H54 (cell line): Measurements from ENCODE around the gene ZFYVE28.
A peak's percentile ranks its signal among the peaks of the same experiment; 100 is the strongest.
"Not testable (repeated sequence)": the region's sequence is repeated elsewhere in the genome, so short reads cannot be mapped to it uniquely, and the experiment has no call there.

Experiments used
- DNase-seq: peaks from one replicate; pipeline ENCODE4 v3.0.0; 2011; ENCODE audit warnings: low spot score, mixed read lengths; ENCODE audit not compliant: insufficient read length
- FAIRE-seq: peaks from 3 replicates; lab custom pipeline; 2011; peaks lifted over from hg19 to GRCh38; lab: Jason Lieb, UNC
- POLR2A ChIP-seq: IDR thresholded peaks from 2 replicates; pipeline ENCODE4 v1.6.1; 2011; ENCODE audit warnings: low read depth, mild to moderate bottlenecking, low read length

Gene ZFYVE28

GRCh38 chr4:2231082-2231481 is 187.4 kb downstream of the ZFYVE28 start:
- FAIRE-seq, result no peak
- no peak for TF ChIP-seq POLR2A
- DNase-seq, result no peak

GRCh38 chr4:2226261-2226660 is 192.2 kb downstream of the ZFYVE28 start:
- DNase-seq (no peak), FAIRE-seq (no peak)
- TF ChIP-seq POLR2A, result no peak

GRCh38 chr4:2222838-2223237 is 195.6 kb downstream of the ZFYVE28 start:
- TF ChIP-seq POLR2A, result no peak
- no peak for FAIRE-seq
- DNase-seq, result no peak

- not testable (repeated sequence) for DNase-seq, FAIRE-seq
Measured at GRCh38 chr4:2221378-2221777, 197.1 kb downstream of the ZFYVE28 start.

GRCh38 chr4:2220016-2220630 is 198.3 kb downstream of the ZFYVE28 start:
- no peak for FAIRE-seq
- no peak for TF ChIP-seq POLR2A

More at GRCh38 chr4:2220016-2220630, 198.3 kb downstream of the ZFYVE28 start:
- DNase-seq, result peak; percentile 20
